Endothelial cell of hepatic sinusoid (primary cell): ENCODE data around the gene ATP5MK.

ENCODE experiments used
- in situ Hi-C: cut with HindIII; loops from 2 replicates; pipeline ENCODE4 v1.10.0; 2017; ENCODE audit warnings: low sequenced_read_pairs

Gene ATP5MK

GRCh38 chr10:103396067-103396788 is at the start of gene ATP5MK, which contains the start of gene PDCD11:
Gene ATP5MK, minus strand, starts transcription at chr10:103396475. Its CDS starts 4,018 bp downstream, at chr10:103392457.
Gene PDCD11, plus strand, starts transcription at chr10:103396626. Its CDS starts 1,801 bp downstream, at chr10:103398427.
- in situ Hi-C loops, result no loop called here

DNA sequence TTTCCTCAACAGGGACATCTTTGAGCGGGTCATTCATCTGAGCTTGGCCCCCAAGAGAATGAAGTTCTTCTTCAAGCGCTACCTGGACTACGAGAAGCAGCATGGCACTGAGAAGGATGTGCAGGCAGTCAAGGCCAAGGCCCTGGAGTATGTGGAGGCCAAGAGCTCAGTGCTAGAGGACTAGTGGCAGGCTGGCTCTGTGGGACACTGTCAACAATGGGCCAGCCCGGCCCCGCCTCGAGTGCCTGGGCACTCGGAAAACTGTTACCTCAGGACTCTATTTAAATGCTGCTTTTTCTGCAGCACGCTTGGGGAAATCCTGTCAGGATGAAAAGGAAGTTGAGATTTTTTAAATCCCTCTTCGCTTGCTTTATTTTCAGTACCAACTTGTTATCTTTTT is 49.1 kb upstream of the ATP5MK start:
- in situ Hi-C loops, result no loop called here

DNA sequence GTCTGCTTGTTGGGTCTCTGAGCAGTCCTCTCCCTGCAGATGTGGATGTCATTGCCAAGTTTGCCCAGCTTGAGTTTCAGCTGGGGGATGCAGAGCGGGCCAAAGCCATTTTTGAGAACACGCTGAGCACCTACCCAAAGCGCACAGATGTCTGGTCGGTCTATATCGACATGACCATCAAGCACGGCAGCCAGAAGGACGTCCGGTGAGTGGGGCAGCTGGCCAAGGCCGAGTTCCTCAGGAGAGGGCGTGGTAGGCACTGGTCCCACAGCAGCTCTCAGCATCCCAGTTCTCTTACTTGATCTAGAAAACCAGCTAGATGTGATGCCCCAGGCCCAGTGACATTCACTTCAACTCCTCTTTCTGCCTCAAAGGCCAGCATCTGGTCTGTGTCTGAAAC is 48.2 kb upstream of the ATP5MK start:
- in situ Hi-C loops, result no loop called here

DNA sequence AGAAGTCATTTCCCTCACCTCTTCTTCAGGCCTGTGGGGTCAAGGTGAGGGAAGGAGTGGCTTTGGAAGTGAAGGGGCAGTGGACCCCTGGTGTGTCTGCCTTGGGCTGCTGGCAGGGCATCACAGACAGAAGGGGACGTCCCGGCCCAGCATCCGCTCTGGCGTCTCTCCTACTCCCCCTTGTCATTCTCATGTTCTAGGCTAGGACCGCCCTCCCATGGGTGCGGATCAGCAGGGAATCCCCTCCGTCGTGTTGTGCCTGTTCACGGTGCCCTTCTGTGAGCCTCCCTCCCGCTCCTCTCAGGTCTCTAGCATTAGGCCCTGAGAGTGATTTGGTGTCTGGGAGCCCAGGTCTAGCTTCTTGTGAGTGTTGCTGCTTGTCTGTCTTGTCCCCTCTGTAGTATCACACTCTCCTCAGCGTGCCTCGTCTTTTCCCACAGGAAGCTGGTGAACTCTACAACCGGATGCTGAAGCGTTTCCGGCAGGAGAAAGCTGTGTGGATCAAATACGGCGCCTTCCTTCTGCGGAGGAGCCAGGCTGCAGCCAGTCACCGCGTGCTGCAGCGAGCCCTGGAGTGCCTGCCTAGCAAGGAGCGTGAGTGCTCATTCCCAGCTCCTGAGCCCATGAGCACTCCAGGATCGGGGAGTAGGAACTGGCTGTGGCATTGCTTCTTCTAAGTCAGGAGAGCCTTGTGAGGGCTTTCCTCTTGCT is 47.4 kb upstream of the ATP5MK start:
- in situ Hi-C loops, result no loop called here

- in situ Hi-C loops, result no loop called here
Measured at GRCh38 chr10:103442031-103442461, 45.8 kb upstream of the ATP5MK start.

DNA sequence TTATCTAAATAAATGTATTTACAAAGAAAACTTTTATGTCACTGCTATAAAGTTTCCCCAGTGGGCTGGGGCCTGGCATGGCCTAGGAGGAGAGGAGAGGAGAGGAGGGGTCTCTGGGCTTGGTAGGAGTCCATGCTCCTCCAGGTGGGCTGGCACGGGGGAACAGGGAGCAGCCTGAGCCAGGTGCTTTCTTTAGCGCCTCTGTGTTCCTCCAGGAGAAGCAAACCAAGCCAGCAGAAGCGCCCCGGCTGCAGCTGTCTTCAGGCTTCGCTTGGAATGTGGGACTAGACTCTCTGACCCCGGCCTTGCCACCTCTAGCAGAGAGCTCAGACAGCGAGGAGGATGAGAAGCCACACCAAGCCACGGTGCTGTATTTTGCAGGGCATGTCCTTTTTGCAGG is 45.3 kb upstream of the ATP5MK start:
- in situ Hi-C loops, result no loop called here

DNA sequence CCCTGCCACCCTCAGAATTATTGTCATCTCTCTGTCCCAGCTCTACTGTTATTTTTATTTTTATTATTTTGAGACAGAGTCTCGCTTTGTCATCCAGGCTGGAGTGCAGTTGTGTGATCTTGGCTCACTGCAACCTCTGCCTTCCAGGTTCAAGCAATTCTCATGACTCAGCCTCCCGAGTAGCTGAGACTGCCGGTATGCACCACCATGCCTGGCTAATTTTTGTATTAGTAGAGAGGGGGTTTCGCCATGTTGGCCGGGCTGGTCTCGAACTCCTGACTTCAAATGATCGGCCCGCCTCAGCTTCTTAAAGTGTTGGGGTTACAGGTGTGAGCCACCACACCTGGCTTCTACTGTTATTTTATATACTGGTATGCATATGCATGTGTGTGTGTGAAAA is 44.9 kb upstream of the ATP5MK start:
- in situ Hi-C loops, result no loop called here

GRCh38 chr10:103440416-103440815 is 44.1 kb upstream of the ATP5MK start:
- in situ Hi-C loops, result no loop called here

- in situ Hi-C loops, result no loop called here
Measured at GRCh38 chr10:103439776-103440175, 43.5 kb upstream of the ATP5MK start.

- in situ Hi-C loops, result no loop called here
Measured at GRCh38 chr10:103433858-103434257, 37.6 kb upstream of the ATP5MK start.

- in situ Hi-C loops, result no loop called here
Measured at GRCh38 chr10:103431902-103432301, 35.6 kb upstream of the ATP5MK start.

DNA sequence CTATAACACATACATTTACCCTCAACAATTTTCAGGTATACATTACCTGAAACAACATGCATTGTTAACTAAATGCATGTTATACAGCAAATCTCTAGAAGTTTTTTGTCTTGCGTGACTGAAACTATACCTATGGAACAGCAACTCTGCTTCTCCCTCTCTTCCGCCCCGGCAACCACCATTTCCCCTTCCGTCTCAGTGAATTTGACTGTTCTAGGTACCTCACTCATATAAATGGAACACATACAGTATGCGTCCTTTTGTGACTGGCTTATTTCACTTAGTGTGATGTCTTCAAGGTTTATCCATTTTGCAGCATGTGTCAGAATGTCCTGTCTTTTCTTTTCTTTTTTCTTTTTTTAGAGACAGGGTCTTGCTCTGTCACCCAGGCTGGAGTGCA is 33.4 kb upstream of the ATP5MK start:
- in situ Hi-C loops, result no loop called here

DNA sequence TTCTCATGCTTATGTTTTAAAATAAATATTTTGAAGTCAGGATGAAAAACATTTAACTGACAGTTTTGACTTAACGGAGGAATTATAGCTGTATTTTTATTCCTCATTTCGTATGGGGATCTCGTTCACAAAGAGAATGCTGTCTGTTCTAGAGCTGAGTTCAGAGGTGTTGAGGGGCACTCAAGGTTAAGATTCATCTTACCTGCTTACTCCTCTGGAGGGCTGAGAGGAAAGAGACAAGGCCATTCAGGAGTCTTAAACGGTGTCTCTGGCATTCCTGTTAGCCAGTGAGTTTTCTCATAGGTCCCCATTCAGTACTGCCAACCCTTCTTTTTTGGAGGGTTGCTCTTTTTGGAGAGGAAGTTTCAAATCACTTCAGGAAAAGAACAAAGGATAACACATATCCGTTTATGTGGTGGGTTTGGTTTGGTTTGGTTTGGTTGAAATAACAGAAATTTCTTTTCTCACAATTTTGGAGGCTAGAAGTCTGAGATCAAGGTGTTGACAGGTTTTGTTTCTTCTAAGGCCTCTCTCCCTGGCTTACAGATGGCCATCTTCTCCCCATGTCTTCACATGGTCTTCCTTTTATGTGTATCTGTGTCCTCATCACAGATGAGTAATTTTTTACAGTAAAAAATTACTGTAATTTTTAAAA is 32.8 kb upstream of the ATP5MK start:
- in situ Hi-C loops, result no loop called here

GRCh38 chr10:103427866-103428265 is 31.6 kb upstream of the ATP5MK start:
- in situ Hi-C loops, result no loop called here

- in situ Hi-C loops, result loop anchor here (5.0 kb wide), 1 partner anchor 69 kb away; the partner anchor contains the start of gene NEURL1
Measured at GRCh38 chr10:103423748-103424147, 27.5 kb upstream of the ATP5MK start.

- in situ Hi-C loops, result loop anchor here (10.0 kb wide), 1 partner anchor 56 kb away; the partner anchor contains the start of gene CALHM3
Measured at GRCh38 chr10:103419101-103419500, 22.8 kb upstream of the ATP5MK start.

DNA sequence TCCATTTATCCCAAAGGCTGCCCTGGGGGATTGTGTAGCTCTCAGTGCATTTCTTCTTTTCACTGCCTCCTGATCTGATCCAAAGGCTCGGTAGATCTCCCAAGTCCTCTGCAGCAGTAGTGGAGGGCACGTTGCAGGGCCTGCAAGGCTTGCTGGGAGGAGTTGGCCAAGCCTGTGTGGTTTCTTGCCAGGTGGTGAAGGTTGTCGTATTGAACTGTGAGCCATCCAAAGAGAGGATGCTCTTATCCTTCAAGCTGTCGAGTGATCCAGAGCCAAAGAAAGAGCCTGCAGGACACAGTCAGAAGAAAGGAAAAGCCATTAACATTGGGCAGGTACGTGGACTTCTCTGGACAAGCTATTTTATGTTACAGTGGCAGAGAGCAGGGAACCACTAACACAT is 21.3 kb upstream of the ATP5MK start:
- in situ Hi-C loops, result loop anchor here (10.0 kb wide), 1 partner anchor 57 kb away; the partner anchor contains the start of gene CALHM3

DNA sequence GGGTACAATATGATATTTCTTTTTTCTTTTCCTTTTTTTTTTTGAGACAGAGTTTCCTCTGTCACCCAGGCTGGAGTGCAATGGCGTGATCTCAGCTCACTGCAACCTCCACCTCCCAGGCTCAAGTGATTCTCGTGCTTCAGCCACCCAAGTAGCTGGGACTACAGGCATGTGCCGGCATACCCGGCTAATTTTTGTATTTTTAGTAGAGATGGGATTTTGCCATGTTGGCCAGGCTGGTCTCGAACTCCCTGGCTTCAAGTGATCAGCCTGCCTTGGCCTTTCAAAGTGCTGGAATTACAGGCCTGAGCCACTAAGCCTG is 20.8 kb upstream of the ATP5MK start:
- in situ Hi-C loops, result loop anchor here (10.0 kb wide), 1 partner anchor 58 kb away; the partner anchor contains the start of gene CALHM3

- in situ Hi-C loops, result loop anchor here (10.0 kb wide), 1 partner anchor 58 kb away; the partner anchor contains the start of gene CALHM3
Measured at GRCh38 chr10:103416436-103417147, 20.3 kb upstream of the ATP5MK start.

GRCh38 chr10:103415581-103415980 is 19.3 kb upstream of the ATP5MK start:
- in situ Hi-C loops, result loop anchor here (10.0 kb wide), 1 partner anchor 59 kb away; the partner anchor contains the start of gene CALHM3

DNA sequence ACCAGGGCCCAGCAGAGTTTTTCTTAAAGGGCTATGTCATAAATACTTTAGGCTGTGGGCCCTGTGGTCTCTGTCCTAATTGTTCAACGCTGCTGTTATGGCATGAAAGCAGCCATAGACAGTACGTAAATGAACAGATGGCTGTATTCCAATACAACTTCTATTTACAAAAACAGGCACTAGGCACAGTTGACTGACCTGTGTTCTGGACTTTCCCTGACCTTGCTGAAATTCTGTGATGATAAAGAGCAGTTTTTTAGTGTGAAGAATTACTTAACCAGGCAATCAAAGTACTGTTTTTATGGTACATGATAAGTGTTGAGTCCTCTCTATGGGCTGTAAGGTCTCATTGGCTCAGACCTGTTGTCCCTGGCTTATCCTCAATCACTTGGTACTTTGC is 17.3 kb upstream of the ATP5MK start:
- in situ Hi-C loops, result loop anchor here (10.0 kb wide), 1 partner anchor 61 kb away; the partner anchor contains the start of gene CALHM3
